Measurements from ENCODE around the gene SBF1.

DNA sequence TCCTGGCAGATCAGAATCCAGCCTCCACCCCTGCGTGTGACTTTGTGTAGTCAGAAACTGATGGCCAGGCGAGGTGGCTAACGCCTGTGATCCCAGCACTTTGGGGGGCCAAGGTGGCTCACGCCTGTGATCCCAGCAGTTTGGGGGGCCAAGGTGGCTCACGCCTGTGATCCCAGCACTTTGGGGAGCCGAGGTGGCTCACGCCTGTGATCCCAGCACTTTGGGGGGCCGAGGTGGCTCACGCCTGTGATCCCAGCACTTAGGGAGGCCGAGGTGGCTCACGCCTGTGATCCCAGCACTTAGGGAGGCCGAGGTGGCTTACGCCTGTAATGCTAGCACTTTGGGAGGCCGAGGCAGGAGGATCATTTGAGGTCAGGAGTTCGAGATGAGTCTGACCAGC, 38.3 kb upstream of the SBF1 start:
- TF ChIP-seq, protein P1, sequence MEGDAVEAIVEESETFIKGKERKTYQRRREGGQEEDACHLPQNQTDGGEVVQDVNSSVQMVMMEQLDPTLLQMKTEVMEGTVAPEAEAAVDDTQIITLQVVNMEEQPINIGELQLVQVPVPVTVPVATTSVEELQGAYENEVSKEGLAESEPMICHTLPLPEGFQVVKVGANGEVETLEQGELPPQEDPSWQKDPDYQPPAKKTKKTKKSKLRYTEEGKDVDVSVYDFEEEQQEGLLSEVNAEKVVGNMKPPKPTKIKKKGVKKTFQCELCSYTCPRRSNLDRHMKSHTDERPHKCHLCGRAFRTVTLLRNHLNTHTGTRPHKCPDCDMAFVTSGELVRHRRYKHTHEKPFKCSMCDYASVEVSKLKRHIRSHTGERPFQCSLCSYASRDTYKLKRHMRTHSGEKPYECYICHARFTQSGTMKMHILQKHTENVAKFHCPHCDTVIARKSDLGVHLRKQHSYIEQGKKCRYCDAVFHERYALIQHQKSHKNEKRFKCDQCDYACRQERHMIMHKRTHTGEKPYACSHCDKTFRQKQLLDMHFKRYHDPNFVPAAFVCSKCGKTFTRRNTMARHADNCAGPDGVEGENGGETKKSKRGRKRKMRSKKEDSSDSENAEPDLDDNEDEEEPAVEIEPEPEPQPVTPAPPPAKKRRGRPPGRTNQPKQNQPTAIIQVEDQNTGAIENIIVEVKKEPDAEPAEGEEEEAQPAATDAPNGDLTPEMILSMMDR (conservative IDR thresholded peaks at IDR 0.05; ENCODE audit: low read depth, low read length), result no peak
- TF ChIP-seq EZH2phosphoT487 (IDR thresholded peaks at IDR 0.05; ENCODE audit: borderline replicate concordance, low read length), result no peak

Measured in PC-3 (cell line).